Raji (cell line): ENCODE results near the gene MAST4.

Experiments used
- POLR2A ChIP-seq: IDR thresholded peaks from 2 replicates; pipeline ENCODE4 v1.6.1; 2011; ENCODE audit warnings: low read depth, low read length, control low read depth; ENCODE audit not compliant: insufficient read depth

MAST4 gene

GRCh38 chr5:67004730-67005350 lies 408.6 kb downstream of the MAST4 start:
- no peak for TF ChIP-seq POLR2A

GRCh38 chr5:67005737-67006499 lies 409.7 kb downstream of the MAST4 start:
- no peak for TF ChIP-seq POLR2A

GRCh38 chr5:67006500-67006848 lies 410.3 kb downstream of the MAST4 start:
- TF ChIP-seq POLR2A: no peak

GRCh38 chr5:67009028-67009427 lies 412.8 kb downstream of the MAST4 start:
- TF ChIP-seq POLR2A: no peak

- no peak for TF ChIP-seq POLR2A
Measured at GRCh38 chr5:67010684-67011409, 414.7 kb downstream of the MAST4 start.

GRCh38 chr5:67011422-67011821 lies 415.2 kb downstream of the MAST4 start:
- no peak for TF ChIP-seq POLR2A

- TF ChIP-seq POLR2A: no peak
Measured at GRCh38 chr5:67012171-67012570, 416.0 kb downstream of the MAST4 start.

GRCh38 chr5:67013719-67014118 lies 417.5 kb downstream of the MAST4 start:
- TF ChIP-seq POLR2A: no peak

- no peak for TF ChIP-seq POLR2A
Measured at GRCh38 chr5:67014191-67014590, 418.0 kb downstream of the MAST4 start.

GRCh38 chr5:67014957-67015400 lies 418.8 kb downstream of the MAST4 start:
- no peak for TF ChIP-seq POLR2A

GRCh38 chr5:67015541-67016191 lies 419.5 kb downstream of the MAST4 start:
- no peak for TF ChIP-seq POLR2A

- TF ChIP-seq POLR2A: no peak
Measured at GRCh38 chr5:67019065-67019845, 423.1 kb downstream of the MAST4 start.

GRCh38 chr5:67020096-67020615 lies 424.0 kb downstream of the MAST4 start:
- TF ChIP-seq POLR2A: no peak

GRCh38 chr5:67021031-67021430 lies 424.8 kb downstream of the MAST4 start:
- TF ChIP-seq POLR2A: no peak
